AG09319 (cell line): ENCODE data around the gene NXPH4.

Experiments
- DNase-seq: peaks from one replicate; pipeline ENCODE4 v3.0.0-alpha.2; 2010; ENCODE audit warnings: low read depth; ENCODE audit errors: extremely low read depth
- CTCF ChIP-seq: IDR thresholded peaks from 2 replicates; pipeline ENCODE4 v1.5.1; 2011; ENCODE audit warnings: low read depth, mild to moderate bottlenecking, inconsistent platforms, low read length, moderate library complexity

The NXPH4 gene

GRCh38 chr12:57190821-57191220 lies 25.8 kb upstream of the NXPH4 start:
- DNase-seq, result no peak
- no peak for TF ChIP-seq CTCF

- no peak for DNase-seq
- no peak for TF ChIP-seq CTCF
Observed at GRCh38 chr12:57191410-57191809, 25.2 kb upstream of the NXPH4 start.

GRCh38 chr12:57192920-57193319 lies 23.7 kb upstream of the NXPH4 start:
- TF ChIP-seq CTCF, result no peak
- no peak for DNase-seq

- DNase-seq, result no peak
- no peak for TF ChIP-seq CTCF
Observed at GRCh38 chr12:57193706-57194245, 22.8 kb upstream of the NXPH4 start.

- TF ChIP-seq CTCF, result no peak
- no peak for DNase-seq
Observed at GRCh38 chr12:57194253-57194652, 22.3 kb upstream of the NXPH4 start.

GRCh38 chr12:57195186-57195585 lies 21.4 kb upstream of the NXPH4 start:
- TF ChIP-seq CTCF, result no peak

GRCh38 chr12:57195611-57196371 lies 20.8 kb upstream of the NXPH4 start:
- no peak for DNase-seq
- TF ChIP-seq CTCF, result no peak

More at GRCh38 chr12:57195186-57195585, 21.4 kb upstream of the NXPH4 start:
- no peak for DNase-seq
